GM18519 (cell line): Measurements from ENCODE around the gene TAB2.
"Not testable (repeated sequence)": the region's sequence is repeated elsewhere in the genome, so short reads cannot be mapped to it uniquely, and the experiment has no call there.

Source experiments
- ATAC-seq: cut with Tn5 transposase; IDR thresholded peaks from one replicate; pipeline ENCODE4 v1.9.1; 2021; ENCODE audit warnings: mild to moderate bottlenecking, moderate library complexity; ENCODE audit not compliant: unreplicated experiment, low FRiP score

TAB2 gene

GRCh38 chr6:149437212-149437611 is 119.7 kb downstream of the TAB2 start:
- ATAC-seq = no peak

- no peak for ATAC-seq
These were observed 121.3 kb downstream of the TAB2 start for GRCh38 chr6:149438855-149439254.

GRCh38 chr6:149439626-149440025 is 122.1 kb downstream of the TAB2 start:
- ATAC-seq = no peak

- ATAC-seq = no peak
These were observed 123.5 kb downstream of the TAB2 start for GRCh38 chr6:149440735-149441671.

GRCh38 chr6:149441740-149442139 is 124.2 kb downstream of the TAB2 start:
- ATAC-seq = no peak

- no peak for ATAC-seq
These were observed 126.1 kb downstream of the TAB2 start for GRCh38 chr6:149443411-149444181.

GRCh38 chr6:149444360-149445094 is 127.0 kb downstream of the TAB2 start:
- ATAC-seq = not testable (repeated sequence)

- ATAC-seq = no peak
These were observed 127.6 kb downstream of the TAB2 start for GRCh38 chr6:149445095-149445466.

GRCh38 chr6:149445573-149445972 is 128.1 kb downstream of the TAB2 start:
- no peak for ATAC-seq

GRCh38 chr6:149446791-149447376 is 129.4 kb downstream of the TAB2 start:
- no peak for ATAC-seq

- ATAC-seq = no peak
These were observed 131.4 kb downstream of the TAB2 start for GRCh38 chr6:149448821-149449453.

- no peak for ATAC-seq
These were observed 132.5 kb downstream of the TAB2 start for GRCh38 chr6:149449831-149450678.

- ATAC-seq = no peak
These were observed 133.3 kb downstream of the TAB2 start for GRCh38 chr6:149450679-149451375.

GRCh38 chr6:149451376-149452036 is 134.0 kb downstream of the TAB2 start:
- no peak for ATAC-seq

- no peak for ATAC-seq
These were observed 134.8 kb downstream of the TAB2 start for GRCh38 chr6:149452037-149452939.

GRCh38 chr6:149453597-149454345 is 136.3 kb downstream of the TAB2 start:
- ATAC-seq = no peak
